Mesothelial cell of epicardium (in vitro differentiated cells): ENCODE data around the gene NXPH4. TPM values are rescaled to one million over a fixed set of nuclear protein-coding genes. Genes with fewer than 3 reads are reported as not detected.
A peak's percentile ranks its signal among the peaks of the same experiment; 100 is the strongest.

Experiments used
- DNase-seq, 2 experiments: peaks; one replicate each; pipeline ENCODE4 v3.0.0; 2021; ENCODE audit warnings: low spot score in 2 of 2; ENCODE audit not compliant: unreplicated experiment in 2 of 2
- H3K27ac Mint-ChIP-seq: 2 replicates; pipeline ENCODE4 v1.8.0; 2021; ENCODE audit warnings: mixed read lengths
- H3K27me3 Mint-ChIP-seq: 2 replicates; pipeline ENCODE4 v1.8.0; 2021; ENCODE audit warnings: low read depth, mixed read lengths
- H3K36me3 Mint-ChIP-seq: 2 replicates; pipeline ENCODE4 v1.8.0; 2021; ENCODE audit warnings: mixed read lengths
- H3K4me1 Mint-ChIP-seq: 2 replicates; pipeline ENCODE4 v1.8.0; 2021; ENCODE audit warnings: mixed read lengths
- H3K4me3 Mint-ChIP-seq: 2 replicates; pipeline ENCODE4 v1.8.0; 2021; ENCODE audit warnings: mild to moderate bottlenecking, moderate library complexity, mixed read lengths
- H3K9me3 Mint-ChIP-seq: 2 replicates; pipeline ENCODE4 v1.8.0; 2021; ENCODE audit warnings: mixed read lengths
- CTCF ChIP-seq: fragments of 200-600 bp; sonication (generic); IDR thresholded peaks from one replicate; pipeline ENCODE4 v1.5.0; 2021; ENCODE audit warnings: antibody characterized with exemption; ENCODE audit not compliant: unreplicated experiment
- total RNA-seq: library from RNA; stranded (reverse); gene quantifications from 3 replicates; pipeline ENCODE4 v1.2.1, GENCODE V29; 2021

Gene NXPH4
- total RNA-seq, 1 donor from 2014 or later = 3.8 TPM

GRCh38 chr12:57224278-57224972 is 7.8 kb downstream of the NXPH4 start:
- TF ChIP-seq CTCF = no peak
- peaks cover 53% of the 10 kb centered on the region for H3K4me1 Mint-ChIP-seq
- no peaks in the 10 kb centered on the region for H3K9me3 Mint-ChIP-seq
- peaks cover 80% of the 10 kb centered on the region for H3K27me3 Mint-ChIP-seq
- H3K36me3 Mint-ChIP-seq = no peaks in the 10 kb centered on the region
- H3K27ac Mint-ChIP-seq = no peak overlapping the region
- no peak for DNase-seq
- no peak overlapping the region for H3K4me3 Mint-ChIP-seq

GRCh38 chr12:57224973-57225679 is 8.5 kb downstream of the NXPH4 start:
- no peak for TF ChIP-seq CTCF
- H3K27ac Mint-ChIP-seq = no peak overlapping the region
- H3K27me3 Mint-ChIP-seq = peaks cover 75% of the 10 kb centered on the region
- DNase-seq = no peak
- no peaks in the 10 kb centered on the region for H3K9me3 Mint-ChIP-seq
- H3K4me1 Mint-ChIP-seq = peaks cover 54% of the 10 kb centered on the region
- H3K36me3 Mint-ChIP-seq = no peaks in the 10 kb centered on the region
- no peak overlapping the region for H3K4me3 Mint-ChIP-seq

GRCh38 chr12:57225680-57226210 is 9.2 kb downstream of the NXPH4 start:
- Mint-ChIP-seq H3K27ac (no peak overlapping the region), H3K4me3 (no peak overlapping the region), H3K36me3 (no peaks in the 10 kb centered on the region), H3K4me1 (peaks cover 57% of the 10 kb centered on the region), H3K9me3 (no peaks in the 10 kb centered on the region), H3K27me3 (peaks cover 71% of the 10 kb centered on the region)
- no peak for TF ChIP-seq CTCF
- DNase-seq = no peak

GRCh38 chr12:57226588-57227314 is 10.2 kb downstream of the NXPH4 start:
- no peak overlapping the region for H3K27ac Mint-ChIP-seq
- H3K27me3 Mint-ChIP-seq = peaks cover 61% of the 10 kb centered on the region
- peak overlapping the region; percentile 51 for H3K4me3 Mint-ChIP-seq
- peaks cover 3% of the 10 kb centered on the region for H3K36me3 Mint-ChIP-seq
- no peak for DNase-seq
- H3K4me1 Mint-ChIP-seq = peaks cover 53% of the 10 kb centered on the region
- no peaks in the 10 kb centered on the region for H3K9me3 Mint-ChIP-seq
- TF ChIP-seq CTCF = no peak

- Mint-ChIP-seq H3K27ac (no peak overlapping the region), H3K9me3 (no peaks in the 10 kb centered on the region), H3K36me3 (peaks cover 9% of the 10 kb centered on the region), H3K4me3 (peak overlapping the region; percentile 43), H3K4me1 (peaks cover 47% of the 10 kb centered on the region), H3K27me3 (peaks cover 53% of the 10 kb centered on the region)
- no peak for DNase-seq
- no peak for TF ChIP-seq CTCF
These were observed 10.9 kb downstream of the NXPH4 start for GRCh38 chr12:57227315-57228115.
